AG04449 (cell line): ENCODE results near the gene ANXA4.
"Not testable (repeated sequence)": the region's sequence is repeated elsewhere in the genome, so short reads cannot be mapped to it uniquely, and the experiment has no call there.

ENCODE experiments used
- CTCF ChIA-PET: fragments of 350-600 bp; formaldehyde crosslinking; extraction: SDS; loops from one replicate; lab custom pipeline; 2021; ENCODE audit warnings: antibody characterized with exemption; lab: Yijun Ruan, JAX
- POLR2A ChIA-PET: fragments of 400-600, 350-600 bp; formaldehyde crosslinking; extraction: SDS; loops from one replicate; lab custom pipeline; 2020; ENCODE audit warnings: antibody characterized with exemption, inconsistent platforms; lab: Yijun Ruan, JAX
- DNase-seq: peaks from one replicate; pipeline ENCODE4 v3.0.0-alpha.2; 2010; ENCODE audit warnings: low read depth, low spot score
- H3K4me3 ChIP-seq: 2 replicates; pipeline ENCODE4 v1.5.1; 2011; ENCODE audit warnings: low read depth, mild to moderate bottlenecking, control low read depth, low read length
- TF ChIP-seq, protein P1 (sequence below): IDR thresholded peaks from one replicate; pipeline ENCODE4 v1.5.1; 2011; ENCODE audit warnings: mild to moderate bottlenecking, moderate library complexity, low read length, control low read depth, inconsistent platforms; ENCODE audit not compliant: insufficient read depth; ENCODE audit errors: missing control alignments

Gene ANXA4

GRCh38 chr2:69753659-69754363 is 11.9 kb downstream of the ANXA4 start:
- TF ChIP-seq, protein P1, sequence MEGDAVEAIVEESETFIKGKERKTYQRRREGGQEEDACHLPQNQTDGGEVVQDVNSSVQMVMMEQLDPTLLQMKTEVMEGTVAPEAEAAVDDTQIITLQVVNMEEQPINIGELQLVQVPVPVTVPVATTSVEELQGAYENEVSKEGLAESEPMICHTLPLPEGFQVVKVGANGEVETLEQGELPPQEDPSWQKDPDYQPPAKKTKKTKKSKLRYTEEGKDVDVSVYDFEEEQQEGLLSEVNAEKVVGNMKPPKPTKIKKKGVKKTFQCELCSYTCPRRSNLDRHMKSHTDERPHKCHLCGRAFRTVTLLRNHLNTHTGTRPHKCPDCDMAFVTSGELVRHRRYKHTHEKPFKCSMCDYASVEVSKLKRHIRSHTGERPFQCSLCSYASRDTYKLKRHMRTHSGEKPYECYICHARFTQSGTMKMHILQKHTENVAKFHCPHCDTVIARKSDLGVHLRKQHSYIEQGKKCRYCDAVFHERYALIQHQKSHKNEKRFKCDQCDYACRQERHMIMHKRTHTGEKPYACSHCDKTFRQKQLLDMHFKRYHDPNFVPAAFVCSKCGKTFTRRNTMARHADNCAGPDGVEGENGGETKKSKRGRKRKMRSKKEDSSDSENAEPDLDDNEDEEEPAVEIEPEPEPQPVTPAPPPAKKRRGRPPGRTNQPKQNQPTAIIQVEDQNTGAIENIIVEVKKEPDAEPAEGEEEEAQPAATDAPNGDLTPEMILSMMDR: no peak
- H3K4me3 ChIP-seq: no peak overlapping the region
- CTCF ChIA-PET: interaction anchor here (1.1 to 1.6 kb wide), 3 partner anchors 11 to 64 kb away, joined by 3 to 6 read pairs (median 4); no protein-coding TSS in a partner anchor
- POLR2A ChIA-PET: interaction anchor here (0.8 kb wide), 1 partner anchor 37 kb away, joined by 3 read pairs; no protein-coding TSS in a partner anchor
- no peak for DNase-seq

GRCh38 chr2:69754633-69755032 is 12.7 kb downstream of the ANXA4 start:
- CTCF ChIA-PET: interaction anchor here (0.6 to 1.6 kb wide), 2 partner anchors 13 to 63 kb away, joined by 3 to 6 read pairs; partner anchors contain the start of gene ANXA4
- TF ChIP-seq, protein P1: no peak
- DNase-seq: no peak
- POLR2A ChIA-PET: no interaction called here
- H3K4me3 ChIP-seq: no peak overlapping the region

- H3K4me3 ChIP-seq: no peak overlapping the region
- TF ChIP-seq, protein P1: no peak
- ChIA-PET CTCF (interaction anchor here (0.7 to 4.8 kb wide), 5 partner anchors 11 to 61 kb away, joined by 3 to 20 read pairs (median 8); no protein-coding TSS in a partner anchor), POLR2A (interaction anchor here (0.7 to 1.5 kb wide), 3 partner anchors 14 to 189 kb away, joined by 3 to 9 read pairs (median 3); partner anchors contain the start of gene ANXA4)
- DNase-seq: no peak
Observed at GRCh38 chr2:69755862-69756467, 14.0 kb downstream of the ANXA4 start.

DNA sequence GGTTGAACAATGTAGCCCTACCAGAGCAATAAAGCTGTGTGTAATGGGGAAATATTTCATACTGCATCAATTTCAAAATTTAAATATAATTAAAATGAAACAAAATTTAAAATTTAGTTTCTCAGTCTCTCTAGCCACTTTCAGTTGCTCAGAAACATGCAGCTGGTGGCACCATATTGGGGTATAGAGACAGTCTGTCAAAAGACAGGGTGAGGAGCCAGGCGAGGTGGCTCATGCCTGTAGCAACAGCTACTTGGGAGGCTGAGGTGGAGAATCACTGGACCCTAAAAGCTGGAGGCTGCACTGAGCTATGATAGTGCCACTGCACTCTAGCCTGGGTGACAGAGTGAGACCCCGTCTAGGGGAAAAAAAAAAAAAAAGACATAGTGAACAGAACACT is 20.1 kb downstream of the ANXA4 start:
- no peak for DNase-seq
- CTCF ChIA-PET: interaction anchor here (0.8 to 3.0 kb wide), 3 partner anchors 22 to 55 kb away, joined by 3 to 10 read pairs (median 9); no protein-coding TSS in a partner anchor
- H3K4me3 ChIP-seq: no peak overlapping the region
- TF ChIP-seq, protein P1: no peak
- POLR2A ChIA-PET: no interaction called here

GRCh38 chr2:69762513-69763494 is 20.9 kb downstream of the ANXA4 start:
- ChIA-PET POLR2A (no interaction called here), CTCF (interaction anchor here (0.8 to 3.0 kb wide), 4 partner anchors 23 to 54 kb away, joined by 3 to 10 read pairs (median 8); no protein-coding TSS in a partner anchor)
- H3K4me3 ChIP-seq: no peak overlapping the region
- TF ChIP-seq, protein P1: no peak
- no peak for DNase-seq

- CTCF ChIA-PET: interaction anchor here (1.0 to 3.0 kb wide), 2 partner anchors 40 to 53 kb away, joined by 7 to 10 read pairs; no protein-coding TSS in a partner anchor
- POLR2A ChIA-PET, H3K4me3 ChIP-seq, DNase-seq: not testable (repeated sequence)
Observed at GRCh38 chr2:69763831-69764230, 21.9 kb downstream of the ANXA4 start.
